Measurements from ENCODE around the gene TRIM51G. TPM values are rescaled to one million over a fixed set of nuclear protein-coding genes. Genes with fewer than 3 reads are reported as not detected.
"Not testable (repeated sequence)": the region's sequence is repeated elsewhere in the genome, so short reads cannot be mapped to it uniquely, and the experiment has no call there.

The TRIM51G gene
- total RNA-seq (2014; rRNA removed; shearing (Covaris generic)), result not detected in 2 replicates

GRCh38 chr11:48983785-48984184, at the start of gene TRIM51G:
Gene TRIM51G (minus strand): TSS chr11:48983885. CDS start chr11:48981695, 2,190 bp downstream.
- DNase-seq; H3K36me3 ChIP-seq (replicated peaks; ENCODE audit: control insufficient read depth, insufficient read depth, low read length); H3K27me3 ChIP-seq (ENCODE audit: control insufficient read depth, insufficient read depth, low read length); H3K4me3 ChIP-seq (ENCODE audit: insufficient read depth, low read depth, low read length): not testable (repeated sequence)

DNA sequence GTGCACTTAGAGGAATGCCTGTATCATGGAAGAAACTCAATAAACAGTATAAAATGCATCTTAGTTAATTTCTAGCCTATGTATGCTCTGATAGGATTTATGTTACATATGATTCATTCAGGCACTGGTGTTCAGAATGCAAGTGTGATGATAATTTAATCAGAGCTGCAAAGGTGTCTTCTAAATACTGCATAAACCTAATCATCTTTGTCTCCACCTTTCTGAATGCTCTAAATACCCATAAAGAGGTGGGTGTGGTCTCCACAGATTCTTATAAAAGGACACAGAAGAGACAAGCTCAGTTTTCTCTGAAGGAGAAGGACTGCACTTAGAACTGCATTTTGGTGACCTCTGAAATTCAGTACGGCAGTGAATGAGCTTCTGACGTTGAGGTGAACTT, 44.8 kb upstream of the TRIM51G start, which contains the start of gene TRIM49B:
TRIM49B (plus strand) TSS at position 301 of the 400 bp plus-strand sequence. CDS start 2,777 bp downstream, outside the sequence.
- not testable (repeated sequence) for H3K36me3 ChIP-seq (replicated peaks; ENCODE audit: control insufficient read depth, insufficient read depth, low read length); DNase-seq; H3K4me3 ChIP-seq (ENCODE audit: insufficient read depth, low read depth, low read length); H3K27me3 ChIP-seq (ENCODE audit: control insufficient read depth, insufficient read depth, low read length)

DNA sequence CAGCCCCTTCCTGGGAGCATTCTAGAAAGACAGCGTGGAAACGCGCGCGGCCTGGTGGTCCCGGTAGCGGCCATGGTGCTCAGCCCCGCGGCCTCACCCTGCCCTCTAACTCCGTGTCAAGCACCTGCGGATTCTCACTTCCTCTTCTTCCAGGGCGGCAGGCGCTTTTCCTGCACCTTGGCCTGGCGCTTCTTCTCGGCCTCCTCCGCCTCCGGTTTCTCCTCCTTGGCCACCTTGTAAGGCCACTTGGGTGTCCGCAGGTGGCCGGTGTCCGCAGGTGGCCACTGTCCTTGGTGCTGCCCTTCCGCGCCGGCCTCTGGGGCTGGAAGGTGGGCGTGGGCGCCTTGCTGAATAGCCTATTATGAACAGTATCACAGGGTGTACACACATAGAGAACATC, 15.1 kb downstream of the TRIM51G start:
- H3K36me3 ChIP-seq (replicated peaks; ENCODE audit: control insufficient read depth, insufficient read depth, low read length); DNase-seq; H3K4me3 ChIP-seq (ENCODE audit: insufficient read depth, low read depth, low read length); H3K27me3 ChIP-seq (ENCODE audit: control insufficient read depth, insufficient read depth, low read length): not testable (repeated sequence)

DNA sequence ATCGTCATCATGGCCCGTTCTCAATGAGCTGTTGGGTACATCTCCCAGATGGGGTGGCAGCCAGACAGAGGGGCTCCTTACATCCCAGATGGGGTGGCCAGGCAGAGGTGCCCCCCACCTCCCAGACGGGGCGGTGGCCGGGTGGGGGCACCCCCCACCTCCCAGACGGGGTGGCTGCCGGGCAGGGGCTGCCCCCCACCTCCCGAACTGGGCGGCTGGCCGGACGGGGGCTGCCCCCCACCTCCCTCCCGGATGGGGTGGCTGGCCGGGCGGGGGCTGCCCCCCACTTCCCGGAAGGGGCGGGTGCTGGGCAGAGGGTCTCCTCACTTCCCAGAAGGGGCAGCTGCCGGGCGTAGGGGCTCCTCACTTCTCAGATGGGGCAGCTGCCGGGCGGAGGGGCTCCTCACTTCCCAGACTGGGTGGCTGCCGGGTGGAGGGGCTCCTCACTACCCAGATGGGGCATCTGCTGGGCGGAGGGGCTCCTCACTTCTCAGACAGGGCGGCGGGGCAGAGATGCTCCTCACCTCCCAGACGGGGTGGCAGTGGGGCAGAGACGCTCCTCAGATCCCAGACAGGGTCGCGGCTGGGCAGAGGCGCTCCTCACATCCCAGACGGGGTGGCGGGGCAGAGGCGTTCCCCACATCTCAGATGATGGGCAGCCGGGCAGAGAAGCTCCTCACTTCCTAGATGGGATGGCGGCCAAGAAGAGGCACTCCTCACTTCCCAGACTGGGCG, 28.2 kb downstream of the TRIM51G start:
- not testable (repeated sequence) for H3K27me3 ChIP-seq (ENCODE audit: control insufficient read depth, insufficient read depth, low read length); H3K4me3 ChIP-seq (ENCODE audit: insufficient read depth, low read depth, low read length); H3K36me3 ChIP-seq (replicated peaks; ENCODE audit: control insufficient read depth, insufficient read depth, low read length); DNase-seq

GRCh38 chr11:48945796-48946195, 37.9 kb downstream of the TRIM51G start:
- not testable (repeated sequence) for DNase-seq; H3K27me3 ChIP-seq (ENCODE audit: control insufficient read depth, insufficient read depth, low read length); H3K36me3 ChIP-seq (replicated peaks; ENCODE audit: control insufficient read depth, insufficient read depth, low read length); H3K4me3 ChIP-seq (ENCODE audit: insufficient read depth, low read depth, low read length)

Other genes starting within 250 kb of the TRIM51G start
- not detected in 2 replicates for gene TRIM49B, start 44.9 kb upstream of the TRIM51G start, total RNA-seq (2014; rRNA removed; shearing (Covaris generic))
- not detected in 2 replicates for gene TRIM64C, start 75.2 kb upstream of the TRIM51G start, total RNA-seq (2014; rRNA removed; shearing (Covaris generic))
- gene FOLH1, start 224.7 kb upstream of the TRIM51G start, total RNA-seq (2014; rRNA removed; shearing (Covaris generic)), result not detected in 2 replicates

Measured in H7 (cell line).